Endometrium (tissue), 2 donors: ENCODE measurements around the gene MYBPH.

ENCODE experiments used
- FAIRE-seq: peaks from 2 replicates; lab custom pipeline; 2012; peaks lifted over from hg19 to GRCh38; lab: Jason Lieb, UNC
- donor health status: control.
- donor health status: control.

The MYBPH gene, protein sequence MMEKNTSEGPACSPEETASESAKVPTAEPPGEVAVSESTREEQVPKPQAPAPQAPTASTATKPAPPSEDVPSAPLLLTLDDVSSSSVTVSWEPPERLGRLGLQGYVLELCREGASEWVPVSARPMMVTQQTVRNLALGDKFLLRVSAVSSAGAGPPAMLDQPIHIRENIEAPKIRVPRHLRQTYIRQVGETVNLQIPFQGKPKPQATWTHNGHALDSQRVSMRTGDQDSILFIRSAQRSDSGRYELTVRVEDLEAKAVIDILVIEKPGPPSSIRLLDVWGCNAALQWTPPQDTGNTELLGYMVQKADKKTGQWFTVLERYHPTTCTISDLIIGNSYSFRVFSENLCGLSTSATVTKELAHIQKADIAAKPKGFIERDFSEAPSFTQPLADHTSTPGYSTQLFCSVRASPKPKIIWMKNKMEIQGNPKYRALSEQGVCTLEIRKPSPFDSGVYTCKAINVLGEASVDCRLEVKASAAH

DNA sequence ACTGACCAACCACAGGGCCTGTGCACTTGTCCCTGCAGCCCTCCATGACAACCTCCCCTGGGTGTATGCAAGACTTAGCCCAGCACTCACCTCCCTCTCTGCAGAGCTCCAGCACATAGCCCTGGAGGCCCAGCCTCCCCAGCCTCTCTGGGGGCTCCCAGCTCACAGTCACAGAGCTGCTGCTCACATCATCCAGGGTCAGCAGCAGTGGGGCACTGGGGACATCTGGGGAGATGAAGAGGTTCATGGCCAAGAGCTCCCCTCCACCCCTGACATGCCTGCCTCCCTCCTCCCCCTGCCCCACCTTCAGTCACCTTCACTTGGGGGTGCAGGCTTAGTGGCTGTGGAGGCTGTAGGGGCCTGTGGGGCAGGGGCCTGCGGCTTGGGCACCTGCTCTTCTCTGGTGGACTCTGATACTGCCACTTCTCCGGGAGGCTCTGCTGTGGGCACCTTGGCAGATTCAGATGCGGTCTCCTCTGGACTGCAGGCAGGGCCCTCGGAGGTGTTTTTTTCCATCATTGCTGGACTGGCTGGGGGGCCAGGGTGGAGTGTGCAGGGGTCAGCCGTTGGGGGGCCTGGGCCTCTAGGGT is at the start of gene MYBPH:
Gene MYBPH, minus strand, starts transcription at position 590 of the 590 bp plus-strand sequence. Its CDS starts 71 bp downstream, at position 519.
- FAIRE-seq: no peak

DNA sequence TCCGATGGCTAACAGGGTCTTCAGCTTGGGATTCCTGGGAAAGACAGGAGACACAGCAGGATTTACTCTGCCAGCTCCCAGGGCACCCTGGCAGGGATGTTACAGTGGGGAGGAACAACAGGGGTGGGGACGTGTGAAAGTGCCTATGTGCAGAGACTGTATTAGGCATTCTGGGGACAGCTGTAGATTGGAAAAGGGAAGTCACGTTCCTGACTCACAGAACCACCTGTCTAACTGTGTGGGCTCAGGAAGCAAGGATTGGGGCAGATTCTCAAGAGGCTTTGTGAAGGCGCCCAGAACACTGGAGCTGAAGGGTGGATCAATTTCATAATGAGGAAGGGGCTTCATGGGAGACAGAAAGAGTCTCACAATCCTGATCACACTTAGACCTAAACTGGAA is 49.4 kb upstream of the MYBPH start:
- no peak for FAIRE-seq

DNA sequence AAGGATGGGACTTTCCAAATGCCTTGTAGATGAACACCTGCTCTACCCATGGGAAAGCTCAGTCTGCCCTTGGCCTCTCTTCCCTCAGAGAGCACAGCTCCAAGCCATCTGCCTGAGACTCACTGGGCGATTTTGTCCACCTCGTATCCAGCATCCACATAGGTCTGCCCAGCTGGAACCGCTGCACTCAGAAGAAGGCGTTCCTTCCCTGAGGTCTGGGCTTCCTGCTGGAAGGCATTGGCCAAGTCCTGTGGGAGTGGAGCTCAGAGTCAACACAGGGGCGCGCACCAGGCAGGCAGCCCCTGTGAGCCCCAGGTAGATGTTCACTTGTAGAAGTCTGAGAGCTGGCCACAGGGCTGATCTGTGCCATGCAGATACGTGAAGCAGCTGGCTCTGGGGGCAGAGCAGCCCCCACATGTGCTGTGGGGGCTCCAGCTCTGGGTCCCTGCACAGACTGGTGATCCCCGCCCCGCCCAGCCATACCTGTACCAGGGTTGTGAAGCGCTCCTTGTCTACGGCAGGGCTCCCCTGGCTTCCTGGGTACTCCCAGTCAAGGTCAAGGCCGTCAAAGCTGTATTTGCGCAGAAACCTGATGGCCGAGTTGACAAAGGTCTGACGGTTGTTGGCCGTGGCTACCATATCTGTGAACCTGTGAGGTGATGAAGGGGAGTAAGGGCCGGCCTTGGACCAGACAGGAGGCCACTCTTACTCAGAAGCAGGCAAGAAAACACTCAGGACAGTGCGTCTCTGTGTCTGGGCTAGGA is 47.6 kb upstream of the MYBPH start:
- no peak for FAIRE-seq

DNA sequence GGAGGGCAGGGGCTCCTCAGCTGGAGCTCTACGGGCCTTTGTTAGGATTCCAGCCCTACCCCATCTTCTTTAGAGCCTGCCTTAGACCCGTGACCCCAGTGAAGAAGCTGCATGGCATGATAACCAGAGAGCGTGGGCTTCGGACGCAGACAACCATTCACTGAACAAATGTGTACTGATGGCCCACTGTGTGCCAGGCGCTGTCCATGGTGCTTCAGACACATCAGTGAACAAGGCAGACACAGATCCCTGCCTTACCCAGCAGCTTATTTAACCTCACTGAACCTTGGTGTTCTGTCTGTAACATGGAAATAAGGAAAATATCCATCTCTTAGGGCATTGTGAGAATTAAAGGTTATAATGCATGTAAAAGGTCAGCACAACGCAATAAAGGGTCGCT is 44.3 kb upstream of the MYBPH start:
- no peak for FAIRE-seq

DNA sequence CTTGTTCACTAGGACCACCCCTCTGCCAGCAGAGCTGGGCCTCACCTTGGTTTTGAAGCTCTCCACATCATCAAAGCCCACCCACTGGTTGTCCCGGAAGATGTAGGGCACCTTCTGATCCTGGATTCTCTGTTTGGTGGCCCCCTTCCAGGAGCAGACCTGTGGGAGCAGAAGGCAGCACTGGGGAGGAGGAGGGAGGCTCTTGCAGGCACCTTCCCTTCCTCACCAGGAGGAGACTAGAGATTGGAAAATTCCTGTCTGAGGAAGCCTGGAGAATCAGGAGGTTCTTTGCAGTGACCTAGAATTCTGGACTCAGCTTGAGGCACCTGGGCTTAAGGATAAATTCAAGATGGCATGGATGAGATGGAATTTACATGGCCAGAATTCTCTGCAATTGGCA is 43.5 kb upstream of the MYBPH start:
- FAIRE-seq: no peak

DNA sequence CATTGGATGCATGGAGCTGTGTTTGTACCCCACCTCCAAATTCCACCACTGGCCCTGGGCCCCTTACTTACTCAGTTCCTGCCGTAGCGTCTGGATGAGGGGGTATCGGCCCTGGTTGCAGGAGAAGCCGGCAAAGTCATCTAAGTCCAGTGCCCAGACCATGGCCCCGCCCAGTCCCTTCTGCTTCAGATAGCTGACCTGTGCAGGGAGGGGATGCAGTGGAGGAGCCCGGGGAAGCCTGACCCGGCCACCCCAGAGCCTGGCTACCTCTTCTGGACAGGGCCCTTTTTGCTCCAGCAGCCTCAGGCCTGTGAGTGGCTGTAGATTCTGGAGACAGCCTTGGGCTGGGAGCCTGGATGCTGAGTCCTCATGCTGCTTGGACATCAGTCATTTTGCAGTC is 42.0 kb upstream of the MYBPH start:
- FAIRE-seq: no peak

DNA sequence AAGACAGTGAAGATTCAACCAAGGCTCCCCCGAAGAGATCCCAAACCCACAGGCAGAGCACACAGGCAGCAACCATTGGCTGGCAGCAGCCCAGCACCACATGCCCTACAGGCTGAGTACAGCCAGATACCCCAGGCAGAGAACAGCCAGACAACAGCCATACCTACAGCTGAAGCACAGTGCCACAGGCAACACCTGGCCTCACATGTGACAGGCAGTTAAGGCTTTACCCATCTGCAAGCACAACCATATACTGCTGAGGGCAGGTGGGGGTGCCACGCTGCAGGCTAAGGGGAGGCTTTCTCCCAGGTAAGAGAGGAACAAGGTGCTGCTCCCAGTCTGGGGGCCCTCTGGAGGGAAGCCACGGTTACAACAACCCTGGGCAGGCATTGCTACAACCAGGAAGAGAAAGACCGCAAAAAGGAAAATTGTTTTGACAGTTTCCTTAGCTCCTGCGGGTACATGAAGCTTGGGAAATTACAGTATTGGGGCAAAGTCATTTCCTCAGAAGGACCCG is 41.6 kb upstream of the MYBPH start:
- no peak for FAIRE-seq

DNA sequence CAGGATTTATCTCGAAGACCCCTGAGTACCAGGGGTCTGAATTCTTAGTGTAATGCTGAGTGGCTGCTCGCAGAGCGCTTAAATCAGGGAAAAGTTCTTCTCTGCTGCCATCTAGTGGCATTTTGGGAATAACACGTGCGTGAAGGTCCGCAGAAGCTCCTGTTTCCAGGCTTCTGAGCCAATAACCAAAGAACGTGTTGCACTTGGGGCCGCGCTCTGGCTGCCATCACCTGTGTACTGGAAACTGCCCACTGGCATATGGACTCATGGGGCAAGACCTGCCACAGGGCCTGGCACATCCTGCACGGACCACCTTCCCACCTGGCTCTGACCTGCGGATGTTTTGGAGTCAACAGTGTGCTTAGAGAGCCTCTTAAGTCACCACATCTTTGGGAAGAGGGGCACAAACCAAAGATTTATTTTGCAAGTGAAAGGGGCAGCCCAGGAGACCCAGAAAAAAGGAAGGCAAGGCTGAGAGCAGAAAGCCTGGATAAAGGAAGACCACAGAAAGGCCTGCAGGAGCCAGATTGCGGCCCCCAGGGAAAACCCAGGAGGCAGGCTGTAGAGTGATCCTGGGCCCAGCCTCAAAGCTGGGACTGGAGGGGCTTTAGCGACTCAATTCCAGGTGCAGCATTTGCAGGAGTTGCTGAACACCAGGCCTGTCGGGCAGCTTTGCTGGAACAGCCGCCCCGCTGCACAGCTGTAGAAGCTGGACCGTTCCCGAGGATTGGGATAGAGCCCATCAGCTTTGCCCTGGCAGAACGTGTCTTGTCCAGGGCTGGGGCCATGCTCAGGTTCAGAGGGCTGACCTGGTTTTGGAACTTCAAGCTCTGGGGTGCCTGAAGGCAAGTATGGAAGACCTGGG is 40.9 kb upstream of the MYBPH start:
- peak; percentile 35 for FAIRE-seq

DNA sequence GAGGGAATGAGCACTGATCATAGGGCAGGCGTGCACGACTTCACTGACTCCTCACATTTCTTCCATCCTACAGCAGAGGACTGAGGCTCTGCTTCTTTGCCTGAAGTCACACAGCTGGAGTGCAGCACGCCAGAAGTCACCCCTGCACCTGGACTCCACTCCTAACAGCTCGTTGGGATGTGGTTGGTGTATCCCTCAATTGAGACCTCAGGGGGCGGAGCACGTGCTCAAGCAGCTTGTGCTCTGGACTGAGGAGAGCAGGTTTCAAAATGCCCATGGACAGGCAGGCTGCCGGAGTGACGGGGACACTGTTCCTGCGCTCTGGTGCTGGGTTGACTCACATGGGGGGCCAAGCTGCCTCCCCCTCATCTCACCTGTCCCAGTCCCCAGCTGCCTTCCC is 39.9 kb upstream of the MYBPH start:
- no peak for FAIRE-seq

DNA sequence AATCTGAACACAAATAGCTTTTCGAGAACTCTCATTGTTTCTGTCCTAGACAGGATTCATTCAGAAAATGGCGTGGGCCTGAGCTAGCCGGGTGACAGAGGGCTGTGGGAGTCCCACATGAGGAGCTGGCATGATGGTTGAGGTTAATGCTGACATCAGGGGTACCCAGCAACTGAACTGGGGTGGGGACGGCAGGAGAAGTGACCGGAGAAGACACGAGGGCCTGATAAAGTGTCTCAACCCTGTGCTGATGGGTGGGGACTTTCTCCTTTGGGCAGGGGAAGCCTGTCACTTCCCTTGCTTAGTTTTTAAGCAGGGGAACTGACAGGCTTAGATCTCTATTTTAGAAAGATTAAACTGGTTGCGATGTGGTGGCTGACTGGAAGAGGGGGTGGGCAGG is 39.2 kb upstream of the MYBPH start:
- no peak for FAIRE-seq

DNA sequence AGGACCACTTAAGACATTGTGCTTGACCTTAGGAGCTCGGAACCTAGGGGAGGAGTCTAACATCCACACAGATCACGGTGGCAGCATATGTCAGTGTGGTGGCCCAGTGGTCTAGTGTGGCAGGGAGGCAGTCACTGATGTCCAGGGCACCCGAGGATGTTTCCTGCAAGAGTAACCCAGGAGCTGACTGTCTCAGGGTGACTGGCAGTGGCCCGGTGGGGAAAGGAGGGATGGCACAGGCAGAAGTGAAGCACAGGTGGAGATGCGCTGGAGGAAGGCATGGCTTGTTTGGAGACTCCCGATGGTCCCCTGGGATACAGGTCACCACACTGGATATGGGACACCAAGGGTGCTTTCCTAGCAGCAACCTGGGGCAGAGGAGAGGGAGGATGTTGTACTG is 37.5 kb upstream of the MYBPH start:
- FAIRE-seq: no peak

DNA sequence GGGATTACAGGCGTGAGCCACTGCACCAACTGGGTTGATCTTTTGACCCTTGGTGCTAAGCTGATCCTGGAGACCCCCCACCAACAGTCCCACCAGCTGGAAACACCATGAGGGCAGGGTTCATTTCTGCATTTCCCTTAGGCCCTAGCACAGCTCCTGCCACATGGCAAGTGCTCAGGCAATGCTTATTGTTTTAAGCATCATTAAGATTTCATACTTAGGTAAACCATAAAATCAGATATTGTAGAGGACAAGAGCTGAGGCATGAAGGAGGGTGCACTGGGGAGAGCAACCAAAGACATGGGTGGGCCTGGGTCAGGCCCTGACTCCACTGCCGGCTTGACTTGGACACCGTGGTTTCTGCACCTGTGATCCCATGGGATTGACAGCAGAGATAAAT is 36.2 kb upstream of the MYBPH start:
- no peak for FAIRE-seq

DNA sequence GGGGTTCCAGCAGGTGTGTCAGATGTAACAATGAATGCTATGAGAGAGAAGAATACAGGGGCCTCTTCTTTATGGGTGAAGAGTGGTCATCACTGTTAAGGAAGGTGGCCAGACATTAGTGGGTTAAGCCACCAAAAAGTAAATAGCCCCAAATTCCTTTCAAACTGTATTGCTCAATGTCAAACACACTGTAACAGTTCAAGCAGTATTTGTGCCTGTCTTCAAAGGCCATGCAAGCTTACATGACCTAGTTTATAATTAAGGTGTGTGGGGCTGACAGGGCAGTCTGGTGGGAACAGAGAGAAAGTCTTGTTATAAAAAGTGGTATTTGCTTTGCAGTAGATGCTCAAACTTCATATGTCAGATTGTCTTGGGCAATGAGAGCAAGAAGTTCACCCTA is 35.4 kb upstream of the MYBPH start:
- no peak for FAIRE-seq

DNA sequence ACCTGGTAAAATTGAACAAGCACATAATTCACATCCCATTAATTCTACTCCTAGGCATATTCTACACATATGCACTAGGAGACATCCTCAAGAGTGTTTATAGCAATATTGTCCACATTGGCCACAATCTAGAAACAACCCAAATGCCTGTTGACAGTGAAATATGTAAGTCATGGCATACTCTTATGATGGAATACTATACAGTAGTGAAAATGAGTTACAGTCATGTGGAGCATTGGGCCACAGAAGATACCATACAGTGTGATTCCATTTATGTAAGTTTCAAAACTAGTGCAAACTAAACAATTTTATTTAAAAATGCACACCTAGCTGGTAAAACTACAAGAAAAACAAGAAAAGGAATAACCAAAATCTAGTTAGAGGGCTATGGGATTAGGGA is 34.7 kb upstream of the MYBPH start:
- no peak for FAIRE-seq

DNA sequence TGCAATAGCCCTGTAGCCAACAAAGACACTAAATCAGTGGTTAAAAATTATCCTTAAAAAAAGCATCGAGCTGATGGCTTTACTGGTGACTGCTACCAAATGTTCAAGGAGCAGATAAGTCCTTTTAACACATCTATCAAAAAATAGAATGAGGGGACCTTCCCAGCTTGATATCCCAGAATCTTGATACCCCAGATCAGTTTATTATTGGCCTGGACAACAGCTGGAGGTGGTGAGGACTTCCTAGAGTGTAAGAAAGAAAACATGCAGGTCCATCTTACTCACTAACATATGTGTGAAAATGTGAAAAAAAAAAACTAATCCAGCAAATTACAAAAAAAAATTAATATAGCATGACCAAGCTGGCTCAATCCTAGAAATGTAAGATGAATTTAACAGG is 32.6 kb upstream of the MYBPH start:
- FAIRE-seq: no peak

DNA sequence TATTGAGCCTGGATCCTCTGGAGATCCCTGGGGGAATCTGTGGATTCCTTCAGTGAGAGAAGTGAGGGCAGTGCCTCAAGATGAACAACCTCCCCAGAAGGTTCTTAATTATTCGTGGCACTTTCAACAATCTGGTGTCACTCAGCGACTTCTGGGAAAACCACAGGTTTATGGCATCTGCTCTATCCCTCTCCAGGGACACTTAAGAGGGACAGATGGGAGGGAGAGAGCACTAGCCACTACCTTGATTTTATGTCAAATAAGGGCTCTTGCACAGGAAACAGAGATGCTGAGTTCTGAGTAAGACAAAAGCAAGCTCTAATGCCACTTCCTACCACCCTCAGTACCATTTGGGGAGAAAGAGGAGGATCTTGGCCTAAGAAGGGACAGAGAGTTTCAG is 32.1 kb upstream of the MYBPH start:
- FAIRE-seq: no peak

DNA sequence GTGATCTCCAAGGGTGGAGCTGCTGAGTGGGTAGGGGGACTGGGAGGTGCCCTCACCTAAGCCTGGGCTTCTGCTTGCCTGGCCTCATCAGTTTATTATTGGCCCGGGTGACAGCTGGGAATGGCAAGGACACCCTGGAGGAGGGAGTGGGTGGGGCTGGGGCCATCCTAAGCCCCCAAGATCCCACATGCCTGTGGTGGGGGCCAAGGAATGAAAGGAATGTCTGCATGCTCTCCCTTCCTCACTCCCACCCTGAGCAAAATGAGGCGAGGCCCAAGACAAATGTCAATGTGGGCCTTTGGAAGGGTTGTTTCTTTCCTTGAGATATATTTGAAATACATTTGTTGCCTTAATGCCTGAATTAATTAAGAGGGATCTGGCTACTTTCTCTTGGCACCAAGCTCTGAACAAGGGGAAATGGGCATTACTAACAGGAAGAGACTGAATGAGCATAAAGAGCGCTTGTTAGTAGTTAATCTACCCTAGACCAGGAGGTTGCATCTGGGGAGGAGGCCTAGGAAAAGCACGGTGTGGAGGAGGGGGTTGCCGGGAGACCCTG is 30.6 kb upstream of the MYBPH start:
- no peak for FAIRE-seq

DNA sequence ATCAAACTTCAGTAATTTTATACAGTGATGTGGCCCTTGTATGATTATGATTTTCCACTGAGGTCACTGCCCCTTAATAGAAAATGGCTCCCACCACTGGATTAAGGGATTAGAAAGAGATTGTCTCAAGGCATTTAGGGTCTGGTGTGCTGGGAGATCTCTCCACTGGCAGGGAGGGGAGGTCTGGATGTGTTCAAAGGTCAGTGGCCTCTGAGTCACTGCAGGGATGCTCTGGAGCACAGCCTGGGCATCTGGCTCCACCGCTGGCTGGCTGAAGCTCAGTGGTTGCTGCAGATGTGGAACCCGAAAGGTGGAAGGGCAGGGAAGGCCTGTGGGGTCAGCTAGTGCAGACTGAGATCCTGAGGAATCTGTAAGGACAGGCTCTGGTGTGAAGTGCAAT is 29.1 kb upstream of the MYBPH start:
- no peak for FAIRE-seq

DNA sequence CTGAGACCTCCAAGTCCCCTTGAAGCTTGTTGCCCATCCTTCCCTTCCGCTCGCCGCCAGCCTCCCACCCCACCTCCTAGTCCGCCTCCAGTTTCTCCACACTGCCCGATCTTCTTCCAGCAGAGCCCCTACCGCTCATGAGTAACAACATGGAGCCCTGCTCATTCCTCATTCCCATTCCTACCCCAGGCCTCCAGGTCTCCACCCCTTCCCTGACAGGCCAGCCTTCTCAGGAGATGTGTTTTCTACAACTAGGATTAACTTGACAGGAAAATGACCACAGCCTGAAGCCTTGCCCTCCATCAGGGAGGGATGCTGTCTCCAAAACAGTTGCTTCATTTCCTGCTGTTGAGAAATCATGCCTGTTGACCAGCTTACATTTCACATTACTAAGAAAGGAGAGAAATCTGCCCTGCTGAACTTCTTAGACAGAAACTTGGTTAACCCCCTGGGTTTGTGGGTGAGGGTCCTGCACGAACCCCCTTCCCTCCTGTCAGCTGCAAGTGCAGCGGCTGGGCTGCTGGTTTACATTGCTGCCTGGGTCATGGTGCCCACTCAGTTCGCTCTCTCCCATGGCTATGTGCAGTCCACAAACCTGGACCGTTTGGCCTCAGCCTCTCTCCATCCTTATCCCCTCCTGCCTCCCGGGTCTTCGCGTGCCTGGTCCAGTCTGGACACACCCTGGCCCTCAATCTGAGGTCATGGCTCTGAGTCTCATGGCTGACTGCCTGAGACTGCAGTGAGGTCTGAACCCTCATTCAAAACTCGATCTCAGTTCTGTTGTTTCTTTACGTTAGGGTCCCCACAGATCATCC is 27.0 kb upstream of the MYBPH start:
- FAIRE-seq: no peak

DNA sequence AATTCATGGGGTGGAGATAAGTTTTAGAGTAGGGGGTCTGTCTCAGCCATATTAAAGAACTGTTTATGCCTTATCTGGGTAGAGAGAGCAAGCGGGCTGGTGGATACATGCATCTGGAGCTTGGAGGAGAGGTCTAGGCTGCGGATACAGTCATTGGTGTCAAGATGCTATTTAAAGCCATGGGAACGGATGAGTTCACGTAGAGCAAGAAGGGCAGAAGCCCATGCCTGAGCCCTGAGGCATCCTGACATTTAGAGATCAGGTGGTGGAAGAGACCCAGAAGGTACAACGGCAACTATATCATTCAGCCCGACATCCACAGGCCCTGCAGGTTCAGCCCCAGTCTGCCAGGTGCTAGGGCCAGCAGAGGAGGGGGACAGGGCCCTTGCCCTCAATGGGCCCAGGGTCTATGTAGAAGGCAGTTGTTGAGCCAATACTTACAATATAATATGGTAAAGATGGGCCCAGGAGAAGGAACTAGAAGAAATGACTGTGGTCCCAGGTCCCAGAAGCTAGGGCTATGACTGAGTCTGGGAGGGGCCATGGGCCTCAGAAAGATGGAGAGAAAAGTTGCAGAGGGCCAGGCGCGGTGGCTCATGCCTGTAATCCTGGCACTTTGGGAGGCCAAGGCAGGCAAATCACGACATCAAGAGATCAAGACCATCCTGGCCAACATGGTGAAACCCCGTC is 26.0 kb upstream of the MYBPH start:
- FAIRE-seq: no peak
